Stimulated activated CD4-positive, alpha-beta T cell treated with anti-CD3 and anti-CD28 coated beads, Interleukin-4, amount 100 ng/mL, for 48 hours (primary cell): ENCODE measurements around the gene WWC2.

Source experiments
- DNase-seq, 2 donors: peaks; one replicate each; pipeline ENCODE4 v3.0.0-alpha.2; 2020; ENCODE audit warnings: low read depth in 2 of 2

Gene WWC2

GRCh38 chr4:183354219-183354618 lies 255.2 kb downstream of the WWC2 start:
- DNase-seq = no peak

- no peak for DNase-seq
Observed at GRCh38 chr4:183355405-183355804, 256.3 kb downstream of the WWC2 start.

GRCh38 chr4:183356173-183356830 lies 257.2 kb downstream of the WWC2 start:
- no peak for DNase-seq

- no peak for DNase-seq
Observed at GRCh38 chr4:183356931-183357675, 258.0 kb downstream of the WWC2 start.

GRCh38 chr4:183358215-183358755 lies 259.2 kb downstream of the WWC2 start:
- no peak for DNase-seq

GRCh38 chr4:183360161-183360919 lies 261.3 kb downstream of the WWC2 start:
- no peak for DNase-seq

- no peak for DNase-seq
Observed at GRCh38 chr4:183362036-183362435, 263.0 kb downstream of the WWC2 start.

- DNase-seq = no peak
Observed at GRCh38 chr4:183362916-183363542, 264.0 kb downstream of the WWC2 start.

- DNase-seq = no peak
Observed at GRCh38 chr4:183364025-183364424, 265.0 kb downstream of the WWC2 start.

- no peak for DNase-seq
Observed at GRCh38 chr4:183366206-183366835, 267.3 kb downstream of the WWC2 start.

GRCh38 chr4:183369073-183369472 lies 270.0 kb downstream of the WWC2 start:
- no peak for DNase-seq
